HepG2 (cell line): Measurements from ENCODE around the gene VBP1. TPM values are rescaled to one million over a fixed set of nuclear protein-coding genes. Genes with fewer than 3 reads are reported as not detected.

Experiments
- CC2D1A ChIP-seq: sonication (generic); formaldehyde crosslinking; IDR thresholded peaks from 2 replicates; pipeline ENCODE4 v1.8.1; 2023; ENCODE audit warnings: mild to moderate bottlenecking, missing genetic modification reagents
- CENPX ChIP-seq: sonication (generic); formaldehyde crosslinking; IDR thresholded peaks from 2 replicates; pipeline ENCODE4 v1.9.0; 2021; ENCODE audit warnings: mild to moderate bottlenecking, missing genetic modification reagents, moderate library complexity
- CREB3 ChIP-seq: sonication (generic); formaldehyde crosslinking; IDR thresholded peaks from 2 replicates; pipeline ENCODE4 v1.5.0; 2020; ENCODE audit warnings: missing genetic modification reagents
- GABPB1 ChIP-seq: IDR thresholded peaks from 2 replicates; pipeline ENCODE4 v1.6.1; 2016; ENCODE audit warnings: mild to moderate bottlenecking, missing genetic modification reagents, moderate library complexity, missing compliant biosample characterization
- KAT8 ChIP-seq: IDR thresholded peaks from 2 replicates; pipeline ENCODE4 v1.6.1; 2016; ENCODE audit warnings: missing genetic modification reagents, missing compliant biosample characterization
- NAIF1 ChIP-seq: sonication (generic); formaldehyde crosslinking; IDR thresholded peaks from 2 replicates; pipeline ENCODE4 v1.5.0; 2020; ENCODE audit warnings: mild to moderate bottlenecking, missing genetic modification reagents, borderline replicate concordance
- PRDM10 ChIP-seq: sonication (generic); formaldehyde crosslinking; IDR thresholded peaks from 2 replicates; pipeline ENCODE4 v1.4.0; 2020; ENCODE audit warnings: low read depth, missing genetic modification reagents
- RFX3 ChIP-seq: IDR thresholded peaks from 2 replicates; pipeline ENCODE4 v1.6.1; 2016; ENCODE audit warnings: missing biosample characterization, missing genetic modification reagents
- THAP8 ChIP-seq: sonication (generic); formaldehyde crosslinking; IDR thresholded peaks from 2 replicates; pipeline ENCODE4 v1.5.1; 2020; ENCODE audit warnings: missing genetic modification reagents, mild to moderate bottlenecking, borderline replicate concordance
- UBTF ChIP-seq: sonication (generic); formaldehyde crosslinking; IDR thresholded peaks from 2 replicates; pipeline ENCODE4 v1.4.0; 2020; ENCODE audit warnings: mild to moderate bottlenecking, missing genetic modification reagents
- ZNF503 ChIP-seq: sonication (generic); formaldehyde crosslinking; IDR thresholded peaks from 2 replicates; pipeline ENCODE4 v1.4.0; 2020; ENCODE audit warnings: missing genetic modification reagents
- ZNF674 ChIP-seq: sonication (generic); formaldehyde crosslinking; IDR thresholded peaks from 2 replicates; pipeline ENCODE4 v1.5.0; 2020; ENCODE audit warnings: low read depth, mild to moderate bottlenecking, missing genetic modification reagents
- ZNF687 ChIP-seq: sonication (generic); formaldehyde crosslinking; IDR thresholded peaks from 2 replicates; pipeline ENCODE4 v1.5.1; 2020; ENCODE audit warnings: mild to moderate bottlenecking, missing genetic modification reagents, moderate library complexity
- polyA plus RNA-seq, 8 experiments: library from polyadenylated mRNA; depleted of rRNA in 3 of 8; stranded (reverse) in 7 of 8; unstranded in 1 of 8; fragments of >200 nt; fragmentation: Illumina TruSeq in 4 of 8; extraction: Trizol in 4 of 8; gene quantifications; 2 replicates each; pipeline versions ENCODE4 v1.2.1 to v1.2.3, GENCODE V29; 2011 to 2016; ENCODE audit warnings: low read depth in 4 of 8, missing spikeins in 1 of 8, mixed read lengths in 1 of 8; ENCODE audit not compliant: insufficient read depth in 1 of 8
- total RNA-seq, 5 experiments: library from RNA; depleted of rRNA; stranded (reverse); fragments of >200 nt; fragmentation: Illumina TruSeq; extraction: Trizol; gene quantifications; 2 replicates each; pipeline ENCODE4 v1.2.3, GENCODE V29; 2016; ENCODE audit warnings: low read depth in 1 of 5

Gene VBP1
- total and polyA plus RNA-seq, 2 of the 13 experiments (the other 11 are each of a cell fraction or from before 2014, with no cell fraction given), result 20.4 to 72.6 TPM

GRCh38 chrX:155216179-155216939 lies at the start of gene VBP1 (continued):
- peak; percentile 61 for TF ChIP-seq ZNF687
- no peak for TF ChIP-seq ZNF674 (CRISPR knock-in tag)
- TF ChIP-seq CENPX (CRISPR knock-in tag), result no peak
- no peak for TF ChIP-seq RFX3
- TF ChIP-seq UBTF (CRISPR knock-in tag), result no peak; the same call in 1 of the 2 replicates
- TF ChIP-seq KAT8 (CRISPR knock-in tag), result peak; percentile 43; the same call in 1 of the 2 replicates
- no peak for TF ChIP-seq ZNF503 (CRISPR knock-in tag)
- 0 out of 2 replicates have a peak, but pooled peaks have one; percentile 12 for TF ChIP-seq PRDM10 (CRISPR knock-in tag)
- TF ChIP-seq NAIF1 (CRISPR knock-in tag), result no peak
- TF ChIP-seq CREB3 (CRISPR knock-in tag), result no peak
- TF ChIP-seq THAP8 (CRISPR knock-in tag), result no peak
- TF ChIP-seq GABPB1, result peak; percentile 29; the same call in 1 of the 2 replicates
- TF ChIP-seq CC2D1A (CRISPR knock-in tag), result no peak
